ENCODE results near the gene AGAP1.

Gene AGAP1

DNA sequence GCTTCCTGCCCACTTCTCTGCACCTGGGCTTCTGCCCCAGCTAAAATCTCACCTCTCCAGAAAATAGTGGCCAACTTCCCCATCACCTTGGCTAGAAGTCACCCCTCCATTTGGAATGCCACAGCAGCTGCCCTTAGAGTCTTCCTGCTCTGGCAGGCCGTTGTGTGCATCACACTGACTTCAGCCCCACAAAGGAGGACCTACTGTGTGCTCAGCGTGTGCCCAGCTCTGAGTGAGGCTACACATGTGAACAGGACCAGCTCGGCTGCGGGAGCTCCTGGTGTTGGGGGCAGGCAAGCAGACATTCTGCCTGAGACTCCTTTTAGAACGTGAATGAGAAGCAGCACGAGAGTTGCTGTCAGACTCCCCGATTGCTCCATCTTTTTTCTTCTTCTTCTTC, 78.7 kb downstream of the AGAP1 start:
- no peak for DNase-seq

DNA sequence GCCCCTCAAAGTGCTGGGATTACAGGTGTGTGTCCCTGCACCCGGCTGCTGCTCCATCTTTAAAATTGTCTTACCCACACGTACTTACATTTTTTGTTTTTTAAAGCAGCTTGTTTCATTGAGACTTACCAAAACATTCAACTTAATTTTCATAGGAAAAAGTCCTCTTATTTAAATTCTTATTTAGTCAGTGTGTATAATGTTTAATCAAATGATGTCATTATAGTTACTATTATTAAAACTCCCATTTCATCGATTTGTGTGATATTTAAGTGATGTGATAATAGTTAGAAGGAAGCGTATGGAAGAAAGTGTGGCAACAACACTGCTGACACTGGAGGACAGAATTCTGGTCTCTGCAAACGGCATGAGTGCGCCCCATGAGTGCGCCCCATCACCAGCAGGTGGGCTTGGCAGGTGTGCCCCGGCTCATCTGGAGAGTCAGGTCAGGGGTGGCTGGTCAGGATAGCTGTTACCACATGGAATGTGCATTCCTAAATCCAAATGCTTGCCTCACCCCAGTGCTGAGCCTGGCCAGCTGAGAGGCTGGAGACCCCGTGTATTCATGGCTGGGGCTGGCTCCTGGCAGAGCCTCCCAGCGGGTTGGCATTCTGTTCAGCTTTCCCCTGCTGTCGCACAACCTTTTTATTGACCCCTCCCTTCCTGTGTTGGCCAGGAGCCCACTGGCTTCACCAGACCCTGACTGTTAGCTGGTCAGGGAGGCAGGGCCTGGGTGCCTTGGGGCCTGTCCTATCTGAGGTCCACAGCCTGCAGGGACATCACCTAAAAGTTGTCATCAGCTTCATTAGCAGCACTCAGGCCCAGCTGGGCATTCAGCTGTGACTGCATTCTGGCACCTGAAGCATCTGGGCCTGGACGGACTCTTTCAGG, 79.7 kb downstream of the AGAP1 start:
- DNase-seq: no peak

DNA sequence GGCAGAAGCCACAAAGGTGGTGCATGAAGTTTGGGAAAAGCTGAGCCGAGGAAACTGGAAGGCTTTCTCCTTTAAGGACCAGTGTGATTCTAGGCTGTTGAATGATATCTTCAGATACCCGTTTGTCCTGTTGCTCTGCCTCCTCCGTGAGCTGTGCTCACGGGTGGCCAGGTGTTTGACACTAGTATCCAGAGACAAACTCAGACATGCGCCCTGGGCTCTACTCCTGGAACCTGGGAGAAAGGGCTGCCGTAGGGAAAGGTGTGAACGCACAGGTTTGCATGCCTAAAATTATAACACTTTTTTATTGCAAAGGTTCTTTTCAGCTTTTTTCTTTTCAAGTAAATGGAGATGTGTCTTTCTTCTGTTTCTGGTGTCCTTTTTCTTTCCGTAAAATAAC, 81.6 kb downstream of the AGAP1 start:
- DNase-seq: no peak

DNA sequence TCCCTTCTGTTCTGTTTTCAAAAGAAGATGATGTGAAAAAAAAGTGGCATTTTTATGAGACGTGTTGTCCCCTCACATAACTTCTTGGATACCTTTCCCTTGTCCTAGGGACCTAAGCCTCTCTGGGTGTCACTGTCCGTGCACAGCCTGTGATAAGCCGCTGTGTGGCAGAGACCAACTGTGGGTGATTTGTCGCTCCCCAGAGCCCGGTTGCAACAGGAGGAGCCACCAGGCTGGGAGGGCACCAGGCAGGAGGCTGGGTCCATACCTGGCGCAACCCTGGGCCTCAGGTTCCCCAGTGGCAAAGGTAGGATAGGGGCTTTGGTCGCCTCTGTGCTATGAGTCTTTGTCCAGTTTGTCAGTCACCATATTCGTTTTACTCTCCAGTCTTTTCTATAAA, 82.1 kb downstream of the AGAP1 start:
- no peak for DNase-seq

DNA sequence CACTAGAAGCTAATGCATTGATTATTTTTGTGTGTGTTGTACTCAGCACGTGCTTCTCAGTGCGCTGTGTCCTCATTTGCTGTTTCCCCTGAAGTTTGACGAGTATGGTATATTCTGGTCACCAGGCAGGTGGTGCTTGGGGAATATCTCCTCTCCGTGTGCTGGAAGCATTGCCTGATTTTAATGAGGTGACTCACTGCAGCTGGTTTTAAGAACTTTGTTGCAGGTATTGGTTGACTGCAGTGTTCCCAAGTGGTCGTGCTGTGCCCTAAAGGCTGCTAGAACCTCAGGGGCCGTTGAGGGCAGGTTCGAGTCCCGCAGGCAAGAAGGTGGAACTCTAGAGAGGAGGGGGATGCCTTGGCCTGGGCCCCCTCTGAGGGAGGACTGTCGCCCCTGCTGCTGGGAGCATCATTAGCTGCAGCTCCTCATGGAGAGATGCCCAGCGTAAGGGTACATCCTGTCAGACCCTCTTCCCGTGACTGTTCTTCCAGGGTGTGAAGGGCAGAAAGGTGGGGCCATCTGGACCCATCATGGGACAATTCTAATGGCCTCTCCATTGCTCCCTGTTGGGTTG, 82.6 kb downstream of the AGAP1 start:
- DNase-seq: no peak

DNA sequence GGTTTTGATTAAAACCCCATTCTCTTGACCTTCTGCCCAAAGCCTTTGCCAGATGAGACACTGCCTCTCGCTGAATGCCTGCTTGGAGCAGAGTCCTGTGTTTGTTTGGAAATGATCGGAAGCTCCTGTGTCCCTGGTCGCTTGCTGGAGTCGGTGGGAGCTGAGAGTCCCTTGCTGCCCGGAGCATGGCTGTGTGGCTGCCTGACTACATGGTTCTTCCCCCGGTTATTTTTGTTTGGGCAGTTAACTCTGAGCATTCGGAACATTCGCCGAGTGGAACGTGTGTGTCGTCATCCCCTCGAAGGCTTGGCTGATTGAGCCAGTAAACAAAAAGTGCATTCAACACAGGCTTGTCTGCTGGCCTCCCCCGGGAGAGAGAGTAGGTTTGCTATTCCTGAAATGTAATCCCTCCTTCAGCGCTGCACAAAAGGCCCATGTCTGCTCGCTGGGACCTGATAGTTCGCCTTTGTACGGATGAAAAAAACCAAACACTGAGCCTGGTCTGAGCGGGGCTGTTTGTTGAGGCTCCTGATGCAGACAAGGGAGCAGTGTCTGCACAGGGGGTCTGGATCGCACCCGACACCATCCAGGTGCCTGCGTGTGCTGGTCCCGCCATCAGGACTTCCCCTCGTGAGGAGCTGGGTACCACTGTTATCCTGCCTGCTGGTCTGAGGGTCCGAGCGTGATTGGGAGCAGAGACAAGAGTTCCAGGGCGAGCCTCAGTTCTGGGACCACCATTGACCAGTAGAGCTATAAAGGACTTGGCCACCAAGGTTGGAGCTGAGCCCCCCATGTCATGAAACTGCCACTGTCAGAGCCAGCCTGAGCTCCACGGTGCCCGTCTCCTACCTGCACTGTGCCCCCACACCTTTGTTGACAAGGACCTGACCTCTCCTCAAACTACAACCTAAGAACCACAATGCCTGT, 83.8 kb downstream of the AGAP1 start:
- no peak for DNase-seq

DNA sequence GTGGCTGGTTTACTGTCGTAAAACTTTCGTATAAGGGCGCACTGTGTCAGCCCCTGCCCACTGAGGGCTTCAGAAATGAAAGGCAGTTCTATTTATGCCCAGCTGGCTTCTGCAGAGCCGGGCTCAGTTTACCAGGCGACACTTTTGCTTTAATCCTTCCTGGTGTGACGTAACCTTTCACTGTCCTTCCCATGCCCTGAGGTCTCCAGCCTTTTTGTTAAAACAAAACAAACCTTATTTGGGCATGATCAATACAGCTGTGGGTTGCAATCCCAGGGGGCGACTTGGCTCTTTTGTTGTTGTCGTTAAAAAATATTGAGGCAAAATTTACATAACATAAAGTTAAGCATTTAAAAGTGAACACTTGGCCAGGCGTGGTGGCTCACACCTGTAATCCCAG, 85.3 kb downstream of the AGAP1 start:
- DNase-seq: no peak

DNA sequence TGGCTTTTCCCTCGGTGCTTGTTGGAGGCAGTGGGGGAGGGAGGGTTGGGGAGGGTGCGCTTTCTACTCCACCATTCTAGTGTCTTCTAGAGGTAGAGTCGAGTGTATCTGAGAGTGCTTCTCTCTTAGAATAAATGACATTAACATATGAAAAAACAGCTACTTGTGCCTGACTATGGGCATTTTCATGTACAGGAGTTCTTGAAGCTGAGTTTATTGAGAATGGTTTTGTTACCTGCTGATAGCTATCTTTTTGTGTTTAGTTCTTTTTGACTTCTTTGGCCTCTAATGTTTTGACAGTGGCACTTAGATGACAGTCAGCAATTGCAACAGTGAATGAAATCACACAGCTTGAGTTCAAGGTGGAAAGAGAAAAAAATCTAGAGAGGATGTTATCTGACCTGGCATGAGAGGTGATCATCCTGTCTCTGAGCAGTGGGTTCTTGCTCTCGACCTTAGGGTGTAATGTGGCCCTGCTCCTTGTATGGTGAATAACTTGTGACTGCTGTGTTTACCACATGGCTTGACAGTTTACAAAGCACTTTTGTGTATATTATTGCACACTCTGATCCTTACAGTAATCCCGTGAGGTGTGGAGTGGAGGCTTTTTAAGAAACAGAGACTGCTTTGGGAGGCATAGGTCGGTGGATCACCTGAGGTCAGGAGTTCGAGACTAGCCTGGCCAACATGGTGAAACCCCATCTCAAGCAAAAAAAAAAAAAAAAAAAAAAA, 86.7 kb downstream of the AGAP1 start:
- no peak for DNase-seq

DNA sequence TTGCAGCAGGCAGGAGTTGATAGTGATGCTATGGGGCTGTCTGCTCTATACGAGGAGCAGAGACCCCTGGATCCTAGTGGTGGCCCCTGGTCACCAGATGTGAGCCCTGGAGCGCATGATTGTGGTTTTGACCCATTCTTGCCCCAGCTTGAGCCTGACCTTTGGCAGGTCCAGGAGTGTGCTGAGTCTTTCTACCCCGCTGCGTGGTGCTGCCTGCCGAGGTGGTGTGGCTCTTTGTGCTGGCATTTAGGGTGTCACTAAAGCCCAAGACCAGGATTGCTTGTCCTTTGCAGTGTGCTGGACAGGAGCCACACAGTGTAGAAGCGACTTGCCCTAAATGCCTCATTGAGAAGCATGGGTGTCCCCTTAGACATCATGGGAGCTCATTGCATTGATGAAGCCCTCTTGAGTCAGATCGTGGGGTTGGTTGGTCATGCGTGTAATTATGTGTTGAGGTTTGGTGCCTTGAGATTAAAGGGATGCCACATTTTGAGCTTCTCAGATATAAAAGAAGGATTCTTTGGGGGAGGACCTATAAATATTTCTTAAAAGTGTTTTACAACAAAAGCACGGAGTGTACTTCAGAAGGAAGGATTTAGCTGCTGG, 88.3 kb downstream of the AGAP1 start:
- no peak for DNase-seq

DNA sequence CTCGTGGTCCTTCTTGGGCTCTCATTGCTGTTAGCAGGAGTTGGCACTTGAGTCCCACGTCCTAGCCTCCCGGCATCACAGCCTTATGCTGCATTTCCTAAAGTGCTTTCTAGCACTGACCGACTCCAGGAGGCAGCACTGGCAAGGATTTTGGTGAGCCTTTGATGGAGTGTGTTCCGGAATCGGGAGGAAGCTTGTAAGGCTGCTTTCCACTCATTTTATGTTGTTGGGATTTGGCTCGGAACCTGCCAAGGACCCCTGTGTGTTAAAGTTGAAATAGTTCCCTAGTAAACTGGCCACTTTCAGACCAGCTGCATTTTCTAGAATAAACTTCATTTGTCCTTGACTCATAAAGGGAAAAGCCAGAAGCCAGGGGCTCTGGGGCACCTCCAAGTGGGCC, 88.9 kb downstream of the AGAP1 start:
- DNase-seq: no peak

DNA sequence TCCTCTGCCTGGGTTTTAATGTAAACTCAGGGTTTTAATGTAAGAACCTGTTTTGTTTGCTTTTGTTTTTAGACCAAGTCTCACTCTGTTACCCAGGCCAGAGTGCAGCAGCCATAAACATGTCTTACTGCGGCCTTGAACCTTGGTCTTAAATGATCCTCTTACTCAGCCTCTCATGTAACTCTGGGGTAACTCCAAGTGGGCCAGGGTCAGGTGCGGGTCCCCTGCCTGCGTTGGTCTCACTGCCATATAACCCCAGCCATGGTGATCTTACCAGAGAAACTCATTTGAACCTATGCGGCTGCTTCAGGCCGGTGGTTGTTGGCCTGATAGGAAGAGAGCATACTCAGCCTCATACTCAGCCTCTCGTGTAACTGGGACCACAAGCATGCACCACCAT, 89.3 kb downstream of the AGAP1 start:
- DNase-seq: no peak

DNA sequence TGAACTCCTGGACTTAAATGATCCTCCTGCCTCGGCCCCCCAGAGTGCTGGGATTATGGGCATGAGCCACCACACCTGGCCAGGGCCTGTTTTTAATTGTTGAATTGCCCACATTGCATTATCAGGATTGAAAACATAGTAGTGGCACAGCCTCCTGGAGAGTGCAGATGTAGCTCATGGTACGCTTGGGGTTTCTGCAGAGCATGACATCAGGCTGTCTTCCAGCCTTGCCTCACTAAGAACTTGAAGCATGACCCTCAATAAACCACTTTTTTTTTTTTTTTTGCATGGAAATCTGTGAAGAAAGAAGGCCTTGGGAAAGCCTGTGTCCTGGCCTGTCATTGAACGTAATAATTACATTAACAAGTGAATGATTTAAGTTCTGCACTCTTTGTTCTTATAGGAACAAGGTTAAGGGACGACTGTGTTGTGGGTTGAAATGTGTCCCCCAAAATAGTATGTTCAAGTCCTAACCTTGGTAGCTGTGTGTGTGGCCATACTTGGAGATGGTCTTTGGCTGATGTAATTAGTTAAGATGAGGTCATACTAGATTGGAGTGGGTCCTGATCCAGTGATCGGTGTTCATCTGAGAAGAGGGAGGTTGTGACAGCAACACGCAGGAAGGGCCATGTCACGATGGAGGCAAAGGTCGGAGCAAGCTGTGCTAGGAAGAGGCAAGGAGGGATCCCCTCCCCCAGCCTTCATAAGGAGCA, 90.2 kb downstream of the AGAP1 start:
- DNase-seq: no peak

DNA sequence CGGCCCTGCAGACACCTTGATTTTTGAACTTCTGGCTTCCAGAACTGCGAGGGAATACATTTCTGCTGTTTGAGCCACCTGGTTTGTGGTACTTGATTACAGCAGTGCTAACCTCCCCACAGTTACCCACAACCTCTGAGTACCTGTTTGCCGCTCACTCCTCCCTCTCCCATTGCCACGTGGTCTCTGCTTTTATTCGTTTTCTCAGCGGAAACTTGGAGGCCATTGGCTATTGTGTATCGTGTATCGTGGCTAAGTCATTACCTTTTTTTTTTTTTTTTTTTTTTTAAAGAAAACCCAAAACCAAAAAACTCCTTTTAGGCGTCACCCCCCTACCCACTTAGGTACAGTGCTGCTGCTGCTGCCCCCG, 90.8 kb downstream of the AGAP1 start:
- DNase-seq: no peak

DNA sequence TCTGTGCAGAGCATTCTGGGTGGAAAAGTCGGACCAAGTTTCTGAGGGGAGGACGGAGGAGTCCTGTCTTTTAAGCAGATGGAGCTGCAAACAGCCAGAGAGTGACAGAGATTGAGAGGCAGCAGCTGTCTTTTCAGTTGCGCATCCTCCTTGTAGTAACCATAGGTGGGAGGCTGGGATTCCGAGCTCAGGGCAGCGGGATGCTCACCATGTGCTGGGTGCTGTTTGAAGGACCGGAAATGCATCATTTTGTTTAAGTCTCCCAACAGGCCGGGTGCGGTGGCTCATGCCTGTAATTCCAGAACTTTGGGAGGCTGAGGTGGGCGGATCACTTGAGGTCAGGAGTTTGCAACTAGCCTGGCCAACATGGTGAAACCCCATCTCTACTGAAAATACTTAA, 93.4 kb downstream of the AGAP1 start:
- no peak for DNase-seq

DNA sequence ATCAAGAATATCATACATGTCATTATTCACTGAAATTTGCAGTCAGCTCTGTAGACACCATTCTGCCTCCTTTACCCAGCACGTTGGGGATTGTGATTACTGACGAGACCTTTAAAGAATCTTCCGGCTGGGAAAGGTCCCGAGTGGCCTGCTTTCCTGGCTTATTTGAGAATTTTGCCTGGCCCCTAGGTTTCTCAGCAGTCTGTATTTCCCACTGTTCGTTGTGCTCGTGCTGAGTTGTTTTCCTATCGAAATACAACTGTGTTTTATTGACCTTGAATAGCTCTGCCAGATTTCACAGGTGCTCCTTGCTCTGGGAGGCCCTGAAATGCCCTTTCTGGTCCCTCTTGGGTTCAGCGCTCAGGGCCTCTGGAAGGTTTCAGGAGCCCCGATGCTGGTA, 94.9 kb downstream of the AGAP1 start:
- no peak for DNase-seq

DNA sequence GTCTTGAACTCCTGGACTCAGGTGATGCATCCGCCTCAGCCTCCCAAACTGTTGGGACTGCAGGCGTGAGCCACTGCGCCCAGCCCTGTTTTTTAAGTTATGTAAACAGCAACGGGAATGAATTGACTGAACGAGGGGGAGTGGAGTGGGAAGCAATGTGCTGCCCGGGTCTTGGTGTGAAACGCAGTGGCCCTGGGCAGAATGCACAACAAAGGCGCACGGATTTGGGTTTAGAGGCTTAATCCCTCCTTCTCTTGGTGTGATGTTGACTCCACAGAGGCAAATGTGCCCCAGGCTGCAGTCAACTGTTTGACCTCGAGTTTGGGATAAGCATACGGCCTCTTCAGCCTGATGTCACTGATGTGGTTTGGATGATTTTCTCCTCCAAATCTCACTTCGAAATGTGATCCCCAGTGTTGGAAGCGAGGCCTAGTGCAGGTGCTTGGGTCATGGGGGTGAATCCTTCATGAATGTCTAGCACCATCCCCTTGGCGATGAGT, 97.4 kb downstream of the AGAP1 start:
- DNase-seq: no peak

DNA sequence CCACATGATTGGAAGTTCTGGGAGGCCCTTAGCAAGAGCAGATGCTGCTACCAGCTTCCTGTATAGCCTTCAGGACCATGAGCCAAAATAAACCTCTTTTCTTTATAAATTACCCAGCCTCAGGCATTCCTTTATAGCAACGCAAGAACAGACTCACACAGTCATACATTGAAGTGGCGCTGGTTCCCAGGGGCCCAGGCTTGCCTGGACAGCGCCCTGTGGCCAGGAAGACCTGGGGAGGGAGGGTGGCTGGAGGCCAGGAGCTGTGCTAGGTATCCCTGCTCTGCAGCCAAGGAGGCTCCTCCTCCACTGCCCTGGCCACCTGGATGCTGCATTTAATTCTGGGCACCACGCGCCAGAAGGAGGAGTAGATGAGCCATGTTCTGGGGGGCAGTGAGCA, 98.1 kb downstream of the AGAP1 start:
- no peak for DNase-seq

DNA sequence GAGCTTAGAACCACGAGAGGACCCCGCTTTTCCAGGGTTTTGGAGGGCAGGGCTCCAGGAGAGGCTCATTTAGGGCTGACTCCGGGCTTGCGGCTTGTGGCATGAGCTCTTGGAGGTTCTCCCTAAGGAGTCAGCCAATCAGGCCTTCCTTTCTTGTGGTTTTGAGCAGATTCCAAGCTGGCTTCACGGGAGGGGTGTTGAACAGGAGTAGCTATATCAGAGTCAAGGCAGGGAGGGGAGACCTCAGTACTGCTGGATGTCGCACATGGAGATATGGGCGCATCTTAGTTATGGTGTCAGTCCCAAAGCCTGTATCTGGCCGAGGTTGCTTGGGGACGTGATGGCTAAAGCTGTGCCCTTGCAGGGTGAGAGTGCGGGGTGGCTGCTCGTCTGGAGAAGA, 98.6 kb downstream of the AGAP1 start:
- DNase-seq: no peak

DNA sequence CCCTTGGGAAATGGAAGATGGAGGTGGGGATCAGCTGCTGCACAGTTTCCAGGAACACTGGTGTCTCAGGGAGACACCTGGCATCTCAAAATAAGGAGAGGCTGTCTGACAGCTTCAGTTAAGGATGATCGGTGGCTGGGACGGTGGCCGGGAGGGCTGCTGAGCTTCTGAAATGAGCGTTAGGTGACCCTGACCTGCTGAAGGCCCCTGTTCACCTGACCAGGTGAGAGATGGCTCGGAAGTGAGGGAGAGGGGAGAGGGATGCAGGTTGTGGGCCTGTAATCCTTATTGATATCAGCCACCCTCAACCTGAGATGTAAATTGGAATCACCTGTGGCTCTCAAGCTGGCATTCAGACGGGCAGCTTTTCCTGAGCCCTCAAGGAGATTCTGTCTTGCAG, 99.0 kb downstream of the AGAP1 start:
- DNase-seq: no peak

DNA sequence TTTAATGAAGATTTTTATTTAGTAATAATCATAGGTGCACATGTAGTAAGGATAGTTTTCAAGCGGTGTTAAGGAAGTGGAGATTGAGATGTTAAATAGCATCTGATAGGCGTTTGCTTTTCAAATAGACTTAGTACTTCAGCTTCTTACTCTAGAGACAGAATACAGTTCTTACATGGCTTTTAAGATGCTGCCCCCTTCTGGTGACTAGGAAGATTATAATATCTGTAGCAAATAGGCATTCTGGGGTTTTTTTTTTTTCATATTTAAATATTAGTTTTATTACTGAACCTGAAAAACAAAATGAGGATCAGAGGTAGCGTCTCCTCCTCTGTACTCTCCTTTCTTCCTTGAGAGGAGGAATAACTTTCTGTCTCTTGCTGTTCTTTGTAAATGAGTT, 100.2 kb downstream of the AGAP1 start:
- DNase-seq: peak; percentile 68

DNA sequence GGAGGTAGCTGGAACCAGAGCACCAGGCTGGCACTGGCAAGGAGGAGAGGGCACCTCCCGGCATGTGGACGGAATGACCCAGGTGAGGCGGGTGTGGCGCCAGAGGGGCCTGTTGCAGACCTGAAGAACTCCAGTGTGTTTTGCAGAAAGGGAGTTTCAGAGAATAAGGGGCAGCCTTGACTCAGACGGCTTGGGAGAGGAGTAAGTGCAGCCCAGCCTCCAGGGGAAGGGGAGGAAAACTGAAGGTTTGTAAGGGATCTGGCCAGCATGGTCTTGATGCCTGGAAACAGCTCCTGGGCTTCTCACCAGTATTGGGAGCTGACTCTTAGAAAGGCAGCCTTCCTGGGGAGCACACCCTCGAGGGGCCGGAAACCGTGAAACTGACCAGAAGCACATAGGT, 101.1 kb downstream of the AGAP1 start:
- no peak for DNase-seq
